ENCODE results near the gene ATP2C2.

Gene ATP2C2

DNA sequence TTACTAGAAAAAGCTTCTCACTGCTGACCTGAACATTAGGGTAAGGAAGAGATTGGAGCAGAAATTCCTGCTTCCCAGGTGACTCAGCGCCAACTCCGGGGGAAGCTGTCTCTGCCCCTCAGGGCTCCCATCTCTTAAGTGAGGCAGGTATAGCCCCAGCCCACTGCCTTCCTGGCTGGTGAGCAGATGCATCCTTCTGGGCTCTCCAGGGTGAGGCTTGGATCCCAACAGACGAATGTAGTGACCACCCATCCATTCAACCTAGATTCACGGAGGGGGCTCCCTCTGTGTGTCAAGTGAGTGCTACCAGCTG is 3.2 kb downstream of the ATP2C2 start:
- H3K4me2 ChIP-seq (ENCODE audit: low read depth, low read length, poor library complexity, severe bottlenecking) = no peak overlapping the region
- H3K9ac ChIP-seq (ENCODE audit: low read depth, low read length, poor library complexity, severe bottlenecking) = no peak overlapping the region
- H4K20me1 ChIP-seq (ENCODE audit: insufficient read depth, low read length, poor library complexity, severe bottlenecking) = no peaks in the 10 kb centered on the region
- H3F3A ChIP-seq (ENCODE audit: low read depth) = no peaks in the 10 kb centered on the region
- no peaks in the 10 kb centered on the region for H3K79me2 ChIP-seq (ENCODE audit: insufficient read depth, low read length)
- peaks cover 10% of the 10 kb centered on the region for H3K4me1 ChIP-seq (ENCODE audit: insufficient read depth, low read length, poor library complexity, severe bottlenecking)
- H3K27me3 ChIP-seq (ENCODE audit: insufficient read depth, low read length, poor library complexity, severe bottlenecking) = no peaks in the 10 kb centered on the region
- H2AFZ ChIP-seq (ENCODE audit: low read length) = no peak overlapping the region
- H3K4me3 ChIP-seq (ENCODE audit: low read length, poor library complexity, severe bottlenecking) = no peak overlapping the region
- H3K36me3 ChIP-seq (ENCODE audit: insufficient read depth, low read length) = no peaks in the 10 kb centered on the region
- no peaks in the 10 kb centered on the region for H3K9me3 ChIP-seq (ENCODE audit: insufficient read depth, low read depth, low read length)
- H3K9me2 ChIP-seq (replicated peaks; ENCODE audit: low read depth, low read length) = no peaks in the 10 kb centered on the region
- TF ChIP-seq EZH2phosphoT487 (IDR thresholded peaks at IDR 0.05; ENCODE audit: borderline replicate concordance) = no peak
- TF ChIP-seq, protein P1, sequence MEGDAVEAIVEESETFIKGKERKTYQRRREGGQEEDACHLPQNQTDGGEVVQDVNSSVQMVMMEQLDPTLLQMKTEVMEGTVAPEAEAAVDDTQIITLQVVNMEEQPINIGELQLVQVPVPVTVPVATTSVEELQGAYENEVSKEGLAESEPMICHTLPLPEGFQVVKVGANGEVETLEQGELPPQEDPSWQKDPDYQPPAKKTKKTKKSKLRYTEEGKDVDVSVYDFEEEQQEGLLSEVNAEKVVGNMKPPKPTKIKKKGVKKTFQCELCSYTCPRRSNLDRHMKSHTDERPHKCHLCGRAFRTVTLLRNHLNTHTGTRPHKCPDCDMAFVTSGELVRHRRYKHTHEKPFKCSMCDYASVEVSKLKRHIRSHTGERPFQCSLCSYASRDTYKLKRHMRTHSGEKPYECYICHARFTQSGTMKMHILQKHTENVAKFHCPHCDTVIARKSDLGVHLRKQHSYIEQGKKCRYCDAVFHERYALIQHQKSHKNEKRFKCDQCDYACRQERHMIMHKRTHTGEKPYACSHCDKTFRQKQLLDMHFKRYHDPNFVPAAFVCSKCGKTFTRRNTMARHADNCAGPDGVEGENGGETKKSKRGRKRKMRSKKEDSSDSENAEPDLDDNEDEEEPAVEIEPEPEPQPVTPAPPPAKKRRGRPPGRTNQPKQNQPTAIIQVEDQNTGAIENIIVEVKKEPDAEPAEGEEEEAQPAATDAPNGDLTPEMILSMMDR (conservative IDR thresholded peaks at IDR 0.05; ENCODE audit: low read length) = no peak

DNA sequence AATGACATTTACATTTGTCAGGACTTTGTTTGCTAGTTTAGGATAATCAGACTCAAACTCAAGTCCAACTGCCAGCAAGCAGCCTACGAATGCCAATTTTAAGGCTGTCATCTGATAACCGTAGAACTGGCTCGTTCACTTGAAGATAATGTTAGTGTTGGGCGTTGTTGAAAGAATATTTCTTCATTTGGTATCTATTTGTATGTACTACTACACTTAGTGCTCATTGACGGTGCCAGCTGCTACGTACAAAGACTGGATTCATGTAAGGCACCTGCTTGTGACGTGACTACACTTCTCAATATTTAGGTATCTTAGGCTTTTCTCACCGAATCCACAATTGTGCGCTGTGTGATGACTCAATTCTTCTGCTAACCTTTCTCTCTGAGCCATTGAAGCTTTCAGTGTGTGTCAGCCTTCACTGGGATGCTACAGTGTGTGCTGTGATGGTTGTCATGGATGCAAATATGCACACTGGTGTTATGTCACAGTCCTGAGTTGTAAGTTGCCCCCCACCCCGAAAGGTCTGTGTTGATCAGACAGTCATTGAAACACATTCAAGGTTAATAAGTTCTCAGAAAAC is 5.7 kb downstream of the ATP2C2 start:
- Histone ChIP-seq H2AFZ (ENCODE audit: low read length) (no peak overlapping the region), H3K36me3 (ENCODE audit: insufficient read depth, low read length) (no peaks in the 10 kb centered on the region), H3K4me2 (ENCODE audit: low read depth, low read length, poor library complexity, severe bottlenecking) (no peak overlapping the region), H3F3A (ENCODE audit: low read depth) (no peaks in the 10 kb centered on the region), H4K20me1 (ENCODE audit: insufficient read depth, low read length, poor library complexity, severe bottlenecking) (no peaks in the 10 kb centered on the region), H3K9me3 (ENCODE audit: insufficient read depth, low read depth, low read length) (no peaks in the 10 kb centered on the region), H3K4me1 (ENCODE audit: insufficient read depth, low read length, poor library complexity, severe bottlenecking) (peaks cover 10% of the 10 kb centered on the region), H3K9me2 (replicated peaks; ENCODE audit: low read depth, low read length) (no peaks in the 10 kb centered on the region), H3K27me3 (ENCODE audit: insufficient read depth, low read length, poor library complexity, severe bottlenecking) (no peaks in the 10 kb centered on the region), H3K79me2 (ENCODE audit: insufficient read depth, low read length) (no peaks in the 10 kb centered on the region), H3K4me3 (ENCODE audit: low read length, poor library complexity, severe bottlenecking) (no peak overlapping the region), H3K9ac (ENCODE audit: low read depth, low read length, poor library complexity, severe bottlenecking) (no peak overlapping the region)
- TF ChIP-seq, protein P1 (conservative IDR thresholded peaks at IDR 0.05; ENCODE audit: low read length) = no peak
- no peak for TF ChIP-seq EZH2phosphoT487 (IDR thresholded peaks at IDR 0.05; ENCODE audit: borderline replicate concordance)

DNA sequence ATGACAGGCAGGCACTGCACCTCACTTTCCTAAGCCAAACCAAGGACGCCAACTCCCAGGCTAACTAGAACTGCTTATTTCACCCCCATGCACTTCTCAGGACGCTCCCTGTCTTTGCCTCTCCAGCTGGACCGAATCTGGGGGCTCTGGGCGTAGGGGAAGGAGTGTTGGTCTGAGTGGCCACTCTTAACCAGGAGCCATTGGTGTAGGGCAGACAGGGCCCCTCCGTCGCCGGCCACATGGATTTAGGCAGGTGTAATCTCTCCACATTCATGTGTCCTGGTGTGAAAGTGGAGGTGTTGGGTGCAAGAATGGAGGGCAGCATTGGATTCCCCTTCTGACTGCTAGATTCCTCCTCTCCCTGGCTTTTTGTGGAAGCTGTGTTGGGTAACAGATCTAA is 9.8 kb downstream of the ATP2C2 start:
- TF ChIP-seq, protein P1 (conservative IDR thresholded peaks at IDR 0.05; ENCODE audit: low read length) = no peak
- no peak for TF ChIP-seq EZH2phosphoT487 (IDR thresholded peaks at IDR 0.05; ENCODE audit: borderline replicate concordance)
- no peak overlapping the region for H3K4me3 ChIP-seq (ENCODE audit: low read length, poor library complexity, severe bottlenecking)

More for the DNA sequence above, 9.8 kb downstream of the ATP2C2 start:
- Histone ChIP-seq H4K20me1 (ENCODE audit: insufficient read depth, low read length, poor library complexity, severe bottlenecking) (no peaks in the 10 kb centered on the region), H3K36me3 (ENCODE audit: insufficient read depth, low read length) (no peaks in the 10 kb centered on the region), H3F3A (ENCODE audit: low read depth) (no peaks in the 10 kb centered on the region), H3K4me1 (ENCODE audit: insufficient read depth, low read length, poor library complexity, severe bottlenecking) (no peaks in the 10 kb centered on the region), H3K9me2 (replicated peaks; ENCODE audit: low read depth, low read length) (no peaks in the 10 kb centered on the region), H3K9ac (ENCODE audit: low read depth, low read length, poor library complexity, severe bottlenecking) (no peak overlapping the region), H3K27me3 (ENCODE audit: insufficient read depth, low read length, poor library complexity, severe bottlenecking) (no peaks in the 10 kb centered on the region), H3K4me2 (ENCODE audit: low read depth, low read length, poor library complexity, severe bottlenecking) (no peak overlapping the region), H3K79me2 (ENCODE audit: insufficient read depth, low read length) (no peaks in the 10 kb centered on the region), H3K9me3 (ENCODE audit: insufficient read depth, low read depth, low read length) (no peaks in the 10 kb centered on the region), H2AFZ (ENCODE audit: low read length) (no peak overlapping the region)

Data from Loucy (cell line).